CMK (cell line): ENCODE results near the gene MPP3.
"Not testable (repeated sequence)": the region's sequence is repeated elsewhere in the genome, so short reads cannot be mapped to it uniquely, and the experiment has no call there.

ENCODE experiments used
- DNase-seq: peaks from one replicate; pipeline ENCODE4 v3.0.0-alpha.2; 2010; ENCODE audit warnings: low read depth

The MPP3 gene

GRCh38 chr17:43860927-43861622 is 28.1 kb upstream of the MPP3 start:
- DNase-seq, result no peak

GRCh38 chr17:43860077-43860725 is 27.3 kb upstream of the MPP3 start:
- no peak for DNase-seq

DNA sequence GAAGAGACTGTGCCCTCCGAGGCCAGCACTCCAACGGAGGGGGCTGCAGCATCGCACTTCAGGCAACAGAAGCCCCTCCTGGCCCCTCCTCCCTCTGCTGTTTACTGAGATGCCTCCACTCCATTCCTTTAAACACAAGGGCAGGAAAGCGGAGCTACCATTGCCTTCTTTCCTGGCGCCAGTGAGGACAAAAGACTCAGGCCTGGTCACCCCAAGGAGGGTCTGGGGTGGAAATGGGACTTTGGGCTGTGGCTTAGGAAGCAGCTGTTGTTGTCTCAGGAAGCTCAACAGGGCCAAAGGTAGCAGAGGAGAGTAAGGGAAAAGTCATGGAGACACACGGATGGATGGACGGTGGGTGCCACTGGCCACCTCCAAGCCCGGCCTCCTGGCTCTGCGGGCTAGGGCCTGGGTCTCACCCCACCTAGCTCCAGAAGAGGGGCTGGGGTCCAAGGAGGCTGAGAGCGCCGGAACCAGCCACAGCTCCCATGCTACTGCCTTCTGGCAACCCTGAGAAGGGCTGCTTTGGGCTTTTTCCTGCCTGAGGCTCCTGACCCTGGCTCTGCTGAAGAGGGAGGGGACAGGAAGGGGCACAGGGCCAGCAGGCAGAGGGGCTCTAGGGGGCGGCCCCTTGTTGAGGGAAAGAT is 25.1 kb upstream of the MPP3 start:
- no peak for DNase-seq

DNA sequence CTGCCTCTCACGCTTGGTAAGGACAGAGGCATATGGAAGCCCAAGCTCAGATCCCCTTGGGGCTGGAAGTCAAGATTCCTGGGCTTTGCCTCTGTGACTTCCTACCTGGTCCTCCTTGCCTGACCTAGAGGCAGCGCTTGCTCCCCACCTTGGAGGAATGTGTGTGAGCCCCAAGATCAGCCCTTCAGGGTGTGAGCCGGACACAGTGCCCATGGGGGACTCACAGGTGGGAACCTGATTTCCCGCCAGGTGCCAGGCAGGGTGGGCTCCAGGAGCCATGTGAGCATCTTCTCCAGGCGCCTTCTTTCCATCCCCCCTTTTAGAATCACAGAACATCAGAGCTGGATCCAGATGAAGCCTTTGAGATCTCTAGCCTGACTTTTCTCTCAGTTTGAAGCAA is 24.2 kb upstream of the MPP3 start:
- no peak for DNase-seq

DNA sequence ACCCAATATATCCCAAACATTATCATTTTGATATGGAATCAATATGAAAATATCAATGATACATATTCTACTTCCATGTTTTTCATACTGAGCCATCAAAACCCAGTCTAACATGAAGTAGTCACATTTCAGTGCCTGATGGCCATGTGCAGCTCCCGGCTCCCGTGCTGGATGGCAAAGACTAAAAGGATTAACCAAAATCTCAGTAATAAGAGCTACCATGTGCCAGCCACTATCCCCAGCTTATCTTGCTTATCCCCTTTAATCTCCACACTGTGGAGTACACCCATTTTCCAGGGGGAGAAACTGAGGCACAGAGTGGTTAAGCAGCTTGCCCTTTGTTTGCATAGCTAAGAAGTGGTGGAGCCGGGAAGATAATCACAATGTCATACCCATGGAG is 23.2 kb upstream of the MPP3 start:
- no peak for DNase-seq

DNA sequence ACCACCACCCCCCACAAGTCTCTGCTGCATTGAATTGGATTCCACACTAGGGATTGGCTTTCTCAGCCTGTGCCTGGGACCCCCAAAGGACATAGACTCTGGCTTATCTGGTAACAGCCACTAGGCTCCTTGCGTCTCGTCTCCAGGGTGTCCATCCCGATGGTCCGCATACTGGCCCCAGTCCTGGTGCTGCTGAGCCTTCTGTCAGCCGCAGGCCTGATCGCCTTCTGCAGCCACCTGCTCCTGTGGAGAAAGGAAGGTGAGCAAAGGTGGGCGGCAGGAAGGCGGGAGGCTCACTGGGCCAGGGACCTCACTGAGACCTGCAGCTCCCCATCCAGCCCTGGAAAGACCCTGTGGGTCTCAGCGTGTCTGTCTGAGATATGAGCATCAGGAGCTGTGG is 22.1 kb upstream of the MPP3 start:
- DNase-seq, result no peak

DNA sequence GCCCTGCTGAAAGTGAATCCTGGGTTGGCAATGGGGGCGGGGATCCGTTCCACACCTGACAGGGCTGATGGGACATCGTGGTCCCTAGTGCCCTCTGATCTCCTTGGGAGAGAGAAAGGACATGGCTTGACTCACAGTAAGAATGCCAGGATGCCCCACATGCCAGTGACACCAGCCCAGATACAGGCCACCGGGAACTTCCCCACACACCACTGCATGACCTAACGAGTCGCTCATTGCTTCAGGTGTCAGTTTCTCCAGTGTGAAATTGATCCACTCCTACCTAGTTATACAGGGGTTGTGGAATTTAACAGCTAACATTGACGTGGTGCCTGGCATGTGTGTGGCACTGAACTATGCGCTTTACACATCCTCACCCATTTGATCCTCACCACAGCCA is 21.6 kb upstream of the MPP3 start:
- DNase-seq, result no peak

DNA sequence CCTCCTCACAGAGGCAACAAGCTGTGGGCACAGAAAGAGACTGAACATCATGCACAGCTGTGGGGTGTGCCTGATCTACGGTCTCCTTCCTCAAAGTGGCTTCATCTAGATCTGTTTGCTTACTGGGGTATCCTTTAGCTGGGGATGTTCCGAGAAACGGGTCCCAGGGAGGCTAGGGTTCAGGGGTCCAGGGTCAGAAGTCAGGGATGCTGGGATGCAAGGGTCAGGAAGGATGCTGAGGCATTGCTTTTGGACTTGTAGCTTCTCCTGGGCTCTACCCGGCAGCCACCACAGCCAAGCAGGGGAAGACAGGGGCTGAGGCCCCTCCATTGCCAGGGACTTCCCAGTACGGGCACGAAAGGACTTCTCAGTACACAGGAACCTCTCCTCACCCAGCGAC is 20.6 kb upstream of the MPP3 start:
- DNase-seq, result no peak

DNA sequence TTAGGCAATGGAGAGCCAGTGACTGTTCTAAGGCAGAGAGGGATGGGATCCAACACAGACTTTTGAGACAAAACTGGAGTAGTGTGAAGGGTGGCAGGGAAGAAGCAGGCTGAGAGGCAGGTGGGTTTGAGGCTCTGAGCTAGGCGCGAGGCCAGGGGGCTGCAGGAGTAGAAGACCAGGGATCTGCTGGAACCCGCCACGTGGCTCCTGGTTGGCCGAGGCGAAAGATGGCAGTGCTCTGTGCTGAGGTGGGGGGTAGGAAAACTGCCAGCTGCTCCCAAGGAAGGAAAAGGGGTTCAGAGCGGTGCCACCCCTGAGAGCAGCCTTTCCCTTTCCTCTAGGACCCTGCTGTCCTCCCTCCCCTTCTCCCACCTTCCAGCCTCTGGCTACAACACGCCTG is 19.6 kb upstream of the MPP3 start:
- DNase-seq, result no peak

GRCh38 chr17:43849116-43849515 is 16.2 kb upstream of the MPP3 start:
- DNase-seq, result no peak

- DNase-seq, result no peak
These were observed 15.7 kb upstream of the MPP3 start for GRCh38 chr17:43848601-43849000.

DNA sequence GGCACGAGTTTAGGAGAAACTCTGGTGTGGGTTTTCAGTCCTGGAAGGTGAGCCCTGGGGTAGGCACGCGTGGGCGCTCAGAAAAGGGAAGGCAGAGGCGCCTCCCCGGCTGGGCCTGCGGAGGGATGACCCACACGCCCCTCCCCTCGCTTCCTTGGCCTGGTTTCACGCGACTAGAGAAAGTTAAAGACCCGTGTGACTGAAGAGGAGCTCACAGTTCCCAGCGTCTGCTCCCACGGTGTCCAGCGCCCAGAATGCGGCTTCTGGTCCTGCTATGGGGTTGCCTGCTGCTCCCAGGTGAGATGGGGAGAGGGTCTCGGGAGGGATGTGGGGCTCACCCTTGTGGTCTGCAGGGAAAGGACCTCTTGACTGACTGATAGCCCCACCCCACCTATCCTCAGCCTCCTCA is 14.0 kb upstream of the MPP3 start, which contains the start of gene CD300LG:
CD300LG (plus strand) TSS at position 214 of the 409 bp plus-strand sequence; CDS start at position 255, 41 bp downstream.
- DNase-seq, result no peak

DNA sequence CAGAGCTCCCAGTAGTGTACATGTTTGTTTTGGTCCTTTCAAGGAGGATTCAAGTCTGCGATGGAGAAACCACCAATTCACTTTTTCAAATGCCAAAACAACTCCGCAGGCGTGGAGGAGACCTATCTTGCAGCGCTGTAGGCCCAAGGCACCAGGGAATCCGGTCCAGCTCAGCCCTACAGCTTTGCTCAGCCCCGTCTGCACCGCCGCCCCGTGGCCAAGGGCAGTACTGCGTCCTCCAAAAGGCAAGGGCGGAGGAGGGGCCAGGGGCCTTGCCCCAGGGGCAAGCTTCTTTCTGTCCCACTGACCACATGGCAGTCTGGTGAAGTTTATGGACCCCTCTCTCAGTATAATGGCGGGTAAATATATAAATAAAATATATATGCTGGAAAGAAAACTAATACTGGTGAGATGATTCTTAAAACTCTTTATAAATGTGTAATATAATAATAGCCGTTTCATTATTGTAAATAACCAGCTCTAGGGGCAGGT is 13.3 kb upstream of the MPP3 start:
- peak; percentile 42 for DNase-seq

DNA sequence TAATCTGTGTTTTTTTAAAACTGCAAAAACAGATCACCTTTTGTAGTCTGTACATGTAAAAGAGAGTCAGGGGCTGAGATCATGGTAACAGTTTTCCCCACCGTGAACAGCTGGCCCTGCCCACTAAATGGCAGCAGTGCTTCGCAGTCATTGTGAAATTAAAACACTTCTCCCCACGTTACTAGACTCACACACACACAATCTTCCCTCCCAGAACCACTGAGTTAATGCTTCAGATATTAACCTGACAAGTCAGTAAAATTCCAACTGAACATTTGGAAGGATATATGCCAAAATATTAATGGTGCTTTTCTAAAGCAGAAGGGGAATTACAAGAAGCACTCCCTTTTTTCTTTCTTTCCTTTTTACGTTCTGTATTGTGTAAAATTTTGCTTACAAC is 12.8 kb upstream of the MPP3 start:
- no peak for DNase-seq

GRCh38 chr17:43844241-43844640 is 11.3 kb upstream of the MPP3 start:
- no peak for DNase-seq

DNA sequence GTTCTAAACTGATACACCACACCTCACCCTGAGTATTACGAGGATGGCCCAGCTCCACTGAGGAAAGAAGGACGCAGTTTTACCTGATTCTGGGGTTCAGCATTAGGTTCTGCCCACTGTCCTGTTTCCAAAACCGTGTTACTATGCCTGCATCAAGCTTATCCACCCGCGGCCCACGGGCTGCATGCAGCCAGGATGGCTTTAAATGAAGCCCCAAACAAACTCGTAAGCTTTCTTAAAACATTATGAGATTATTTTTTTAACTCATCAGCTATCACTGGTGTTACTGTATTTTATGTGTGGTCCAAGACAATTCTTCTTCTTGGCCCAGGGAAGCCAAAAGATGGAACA is 10.0 kb upstream of the MPP3 start:
- DNase-seq, result no peak

DNA sequence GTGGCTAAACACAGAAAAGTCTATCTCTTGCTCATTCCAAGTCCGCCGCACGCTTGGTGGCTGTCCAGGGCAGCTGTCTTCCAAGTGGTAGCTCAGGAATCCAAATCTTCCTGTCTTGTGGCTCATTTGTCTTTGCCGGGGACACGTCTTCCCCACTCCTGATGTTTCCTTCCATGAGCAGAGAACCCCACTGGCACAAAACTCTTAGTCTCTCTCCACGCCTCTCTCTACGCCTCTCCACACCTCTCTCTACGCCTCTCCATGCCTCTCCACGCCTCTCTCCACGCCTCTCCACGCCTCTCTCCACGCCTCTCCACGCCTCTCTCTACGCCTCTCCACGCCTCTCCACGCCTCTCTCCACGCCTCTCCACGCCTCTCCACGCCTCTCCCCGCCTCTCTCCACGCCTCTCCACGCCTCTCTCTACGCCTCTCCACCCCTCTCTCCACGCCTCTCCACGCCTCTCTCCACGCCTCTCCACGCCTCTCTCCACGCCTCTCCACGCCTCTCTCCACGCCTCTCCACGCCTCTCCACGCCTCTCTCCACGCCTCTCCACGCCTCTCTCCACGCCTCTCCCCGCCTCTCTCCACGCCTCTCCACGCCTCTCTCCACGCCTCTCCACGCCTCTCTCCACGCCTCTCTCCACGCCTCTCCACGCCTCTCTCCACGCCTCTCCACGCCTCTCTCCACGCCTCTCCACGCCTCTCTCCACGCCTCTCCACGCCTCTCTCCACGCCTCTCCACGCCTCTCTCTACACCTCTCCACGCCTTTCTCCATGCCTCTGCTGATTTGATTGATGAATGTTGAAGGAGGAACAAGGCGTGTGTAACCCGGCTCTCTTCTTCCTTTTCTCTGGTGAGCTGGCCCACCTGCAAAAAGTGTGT is 9.4 kb upstream of the MPP3 start:
- not testable (repeated sequence) for DNase-seq

DNA sequence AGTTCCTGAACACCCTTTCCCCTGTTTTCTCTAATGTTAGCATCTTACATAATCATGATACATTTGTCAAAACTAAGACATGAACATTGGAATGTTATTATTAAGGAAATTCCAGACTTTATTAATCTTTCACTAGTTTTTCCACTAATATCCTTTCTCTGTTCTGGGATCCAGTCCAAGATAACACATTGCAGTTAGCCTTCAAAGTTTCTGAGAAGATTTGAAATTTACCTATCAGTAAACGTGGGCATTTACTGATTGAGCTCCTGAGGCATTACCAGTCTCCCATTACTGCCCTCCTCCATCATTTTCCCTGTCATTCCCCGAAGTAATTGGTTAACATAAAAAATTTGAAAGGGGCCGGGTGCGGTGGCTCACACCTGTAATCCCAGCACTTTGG is 8.3 kb upstream of the MPP3 start:
- DNase-seq, result no peak

GRCh38 chr17:43840814-43841213 is 7.9 kb upstream of the MPP3 start:
- DNase-seq, result no peak

- no peak for DNase-seq
These were observed 6.7 kb upstream of the MPP3 start for GRCh38 chr17:43839670-43840108.

GRCh38 chr17:43834106-43834505 is 1.2 kb upstream of the MPP3 start:
- DNase-seq, result no peak
